H1 (cell line): ENCODE measurements around the gene MACF1. TPM values are rescaled to one million over a fixed set of nuclear protein-coding genes. Genes with fewer than 3 reads are reported as not detected.

ENCODE experiments used
- CTCF ChIA-PET: fragments of 300-600 bp; sonication (Branson Sonifier 250); formaldehyde crosslinking; loops from one replicate; lab custom pipeline; 2021; ENCODE audit not compliant: partially characterized antibody; lab: Charles Lee
- POLR2A ChIA-PET: fragments of 300-600 bp; sonication (Branson Sonifier 250); formaldehyde crosslinking; loops from one replicate; lab custom pipeline; 2021; ENCODE audit warnings: inconsistent platforms; ENCODE audit not compliant: partially characterized antibody; lab: Charles Lee
- DNase-seq, 2 experiments: peaks; one replicate each; pipeline versions ENCODE4 v3.0.0 to v3.0.0-alpha.2; 2010 to 2022; ENCODE audit warnings: low spot score in 2 of 2, low read depth in 1 of 2, mixed read lengths in 1 of 2
- FAIRE-seq: peaks from 2 replicates; lab custom pipeline; 2011; peaks lifted over from hg19 to GRCh38; lab: Jason Lieb, UNC
- H2AFZ ChIP-seq: 2 replicates; pipeline ENCODE4 v1.8.1; 2012; ENCODE audit warnings: low read length, inconsistent platforms
- H2AK5ac ChIP-seq: 2 replicates; pipeline ENCODE4 v1.6.1; 2013; ENCODE audit warnings: low read depth, low read length
- H2BK120ac ChIP-seq: replicated peaks from 2 replicates; pipeline ENCODE3; 2013; ENCODE audit warnings: low read depth, low read length, inconsistent platforms
- H2BK12ac ChIP-seq: 2 replicates; pipeline ENCODE4 v1.6.1; 2013; ENCODE audit warnings: low read depth, low read length
- H2BK15ac ChIP-seq: 2 replicates; pipeline ENCODE4 v1.6.1; 2013; ENCODE audit warnings: low read length
- H2BK20ac ChIP-seq: 2 replicates; pipeline ENCODE4 v1.6.1; 2013; ENCODE audit warnings: low read length
- H2BK5ac ChIP-seq: 2 replicates; pipeline ENCODE4 v1.6.1; 2013; ENCODE audit warnings: low read depth, low read length
- H3K14ac ChIP-seq: 2 replicates; pipeline ENCODE4 v1.6.1; 2013; ENCODE audit warnings: inconsistent platforms; ENCODE audit not compliant: insufficient read length
- H3K18ac ChIP-seq: 2 replicates; pipeline ENCODE4 v1.6.1; 2013; ENCODE audit warnings: low read length; ENCODE audit errors: extremely low read depth
- H3K23ac ChIP-seq: 2 replicates; pipeline ENCODE4 v1.6.1; 2013; ENCODE audit warnings: inconsistent platforms; ENCODE audit not compliant: insufficient read length
- H3K23me2 ChIP-seq: 2 replicates; pipeline ENCODE4 v1.6.1; 2013; ENCODE audit warnings: low read depth, low read length
- H3K27ac ChIP-seq: 2 replicates; pipeline ENCODE4 v1.6.1; 2011; ENCODE audit warnings: low read depth, low read length, inconsistent platforms
- H3K27me3 ChIP-seq, 4 experiments: replicated peaks in 1 of 4; 1 replicate in 1 of 4; 2 replicates in 3 of 4; pipeline versions ENCODE4 v1.6.1 to v1.8.1; 2011 to 2013; ENCODE audit warnings: low read length in 3 of 4, mild to moderate bottlenecking in 3 of 4, inconsistent platforms in 2 of 4, mixed read lengths in 2 of 4, moderate library complexity in 1 of 4; ENCODE audit not compliant: control insufficient read depth in 3 of 4, insufficient read depth in 3 of 4; ENCODE audit errors: extremely low read depth in 1 of 4
- H3K36me3 ChIP-seq, 4 experiments: 2 replicates each; pipeline versions ENCODE4 v1.6.1 to v1.8.1; 2011 to 2013; ENCODE audit warnings: mild to moderate bottlenecking in 4 of 4, low read length in 3 of 4, moderate library complexity in 2 of 4, control low read depth in 1 of 4, inconsistent platforms in 1 of 4; ENCODE audit not compliant: insufficient read depth in 4 of 4, control insufficient read depth in 2 of 4
- H3K4ac ChIP-seq: replicated peaks from 2 replicates; pipeline ENCODE3; 2013; ENCODE audit warnings: low read length, low read depth, mixed read lengths, inconsistent platforms; ENCODE audit not compliant: insufficient read length
- H3K4me1 ChIP-seq, 4 experiments: replicated peaks in 1 of 4; 1 replicate in 1 of 4; 2 replicates in 3 of 4; pipeline versions ENCODE4 v1.6.1 to v1.8.1; 2011 to 2013; ENCODE audit warnings: low read length in 3 of 4, inconsistent platforms in 2 of 4, mixed read lengths in 1 of 4; ENCODE audit not compliant: insufficient read depth in 4 of 4, control insufficient read depth in 3 of 4
- H3K4me2 ChIP-seq, 2 experiments: 2 replicates each; pipeline versions ENCODE4 v1.6.1 to v1.8.1; 2011 to 2013; ENCODE audit warnings: low read depth in 2 of 2, low read length in 2 of 2, control low read depth in 1 of 2, inconsistent platforms in 1 of 2, mild to moderate bottlenecking in 1 of 2; ENCODE audit not compliant: insufficient read depth in 1 of 2
- H3K4me3 ChIP-seq, 4 experiments: fragments of 200-600, 300-600 bp in 1 of 4; sonication (generic), shearing (Covaris generic), sonication (Bioruptor Twin) in 1 of 4; 2 replicates each; pipeline versions ENCODE4 v1.5.1 to v1.8.1; 2011 to 2016; ENCODE audit warnings: low read length in 4 of 4, low read depth in 3 of 4, control low read depth in 2 of 4, inconsistent platforms in 2 of 4, mild to moderate bottlenecking in 2 of 4, mixed read lengths in 1 of 4, moderate library complexity in 1 of 4; ENCODE audit not compliant: insufficient read depth in 2 of 4; ENCODE audit errors: extremely low read depth in 1 of 4
- H3K56ac ChIP-seq: replicated peaks from 2 replicates; pipeline ENCODE3; 2013; ENCODE audit warnings: low read depth, mild to moderate bottlenecking, mixed read lengths, low read length, inconsistent platforms; ENCODE audit not compliant: insufficient read length
- H3K79me1 ChIP-seq: 2 replicates; pipeline ENCODE4 v1.6.1; 2013; ENCODE audit warnings: low read depth, low read length, control low read depth
- H3K79me2 ChIP-seq, 2 experiments: 2 replicates each; pipeline versions ENCODE4 v1.6.1 to v1.8.1; 2012 to 2013; ENCODE audit warnings: low read length in 2 of 2, mild to moderate bottlenecking in 2 of 2, inconsistent platforms in 1 of 2; ENCODE audit not compliant: insufficient read depth in 2 of 2, control insufficient read depth in 1 of 2
- H3K9ac ChIP-seq, 4 experiments: replicated peaks in 1 of 4; 1 replicate in 1 of 4; 2 replicates in 3 of 4; pipeline versions ENCODE4 v1.6.1 to v1.8.1; 2011 to 2013; ENCODE audit warnings: low read depth in 3 of 4, low read length in 3 of 4, control low read depth in 2 of 4, mild to moderate bottlenecking in 2 of 4, moderate library complexity in 2 of 4, inconsistent platforms in 1 of 4; ENCODE audit errors: extremely low read depth in 1 of 4
- H3K9me3 ChIP-seq, 2 experiments: 2 replicates each; pipeline versions ENCODE4 v1.6.1 to v1.8.1; 2012 to 2013; ENCODE audit warnings: mild to moderate bottlenecking in 2 of 2, moderate library complexity in 2 of 2, control low read depth in 1 of 2, inconsistent platforms in 1 of 2, low read depth in 1 of 2, low read length in 1 of 2, mixed read lengths in 1 of 2; ENCODE audit not compliant: insufficient read depth in 2 of 2
- H4K20me1 ChIP-seq, 2 experiments: replicated peaks in 1 of 2; 2 replicates each; pipeline versions ENCODE3 to v1.8.1; 2011 to 2013; ENCODE audit warnings: inconsistent platforms in 2 of 2, low read length in 2 of 2, mild to moderate bottlenecking in 1 of 2; ENCODE audit not compliant: insufficient read depth in 2 of 2, control insufficient read depth in 1 of 2
- H4K5ac ChIP-seq: 2 replicates; pipeline ENCODE4 v1.6.1; 2013; ENCODE audit warnings: low read length, low read depth, mixed read lengths, inconsistent platforms; ENCODE audit not compliant: insufficient read length
- H4K8ac ChIP-seq: 2 replicates; pipeline ENCODE4 v1.8.0; 2013; ENCODE audit warnings: mild to moderate bottlenecking, moderate library complexity, low read length, inconsistent platforms; ENCODE audit not compliant: insufficient read depth; ENCODE audit errors: extremely low read depth
- H4K91ac ChIP-seq: replicated peaks from 2 replicates; pipeline ENCODE3; 2013; ENCODE audit warnings: low read length, mixed read lengths, inconsistent platforms; ENCODE audit not compliant: insufficient read length
- ASH2L ChIP-seq: fragments of 200-600, 300-600 bp; sonication (generic); IDR thresholded peaks from one replicate; pipeline ENCODE4 v1.7.1; 2017; ENCODE audit warnings: low read length
- CBX5 ChIP-seq: fragments of 300-800, 300-1000 bp; sonication (generic); IDR thresholded peaks from 2 replicates; pipeline ENCODE4 v1.7.1; 2016; ENCODE audit warnings: antibody characterized with exemption, low read length, low read depth
- CHD1 ChIP-seq: IDR thresholded peaks from 2 replicates; pipeline ENCODE4 v1.6.1; 2012; ENCODE audit warnings: low read depth, low read length, improper control_type of control experiment
- GTF2F1 ChIP-seq: IDR thresholded peaks from 2 replicates; pipeline ENCODE4 v1.6.1; 2012; ENCODE audit warnings: low read depth, low read length, improper control_type of control experiment, borderline replicate concordance
- JUN ChIP-seq: IDR thresholded peaks from 2 replicates; pipeline ENCODE4 v1.6.1; 2011; ENCODE audit warnings: low read depth, mild to moderate bottlenecking, improper control_type of control experiment, low read length
- JUND ChIP-seq: IDR thresholded peaks from 2 replicates; pipeline ENCODE4 v1.6.1; 2011; ENCODE audit warnings: mild to moderate bottlenecking, improper control_type of control experiment, low read length
- KDM1A ChIP-seq: fragments of 200-600, 300-600 bp; sonication (generic); IDR thresholded peaks from 2 replicates; pipeline ENCODE4 v1.7.1; 2016; ENCODE audit warnings: mild to moderate bottlenecking, low read length, borderline replicate concordance
- KDM4A ChIP-seq: IDR thresholded peaks from one replicate; pipeline ENCODE4 v1.7.1; 2012; ENCODE audit warnings: low read depth, mild to moderate bottlenecking, moderate library complexity, low read length, inconsistent platforms; ENCODE audit not compliant: severe bottlenecking
- POLR2A ChIP-seq, 2 experiments: IDR thresholded peaks; 1 replicate in 1 of 2; 2 replicates in 1 of 2; pipeline ENCODE4 v1.6.1; 2011; ENCODE audit warnings: low read depth in 2 of 2, low read length in 2 of 2, mild to moderate bottlenecking in 2 of 2; ENCODE audit errors: control extremely low read depth in 1 of 2
- RFX5 ChIP-seq: IDR thresholded peaks from 2 replicates; pipeline ENCODE4 v1.6.1; 2011; ENCODE audit warnings: low read depth, low read length, improper control_type of control experiment, borderline replicate concordance
- SAP30 ChIP-seq: fragments of 300-600 bp; sonication (generic); IDR thresholded peaks from 2 replicates; pipeline ENCODE4 v1.7.1; 2012; ENCODE audit warnings: low read length, moderate library complexity, mild to moderate bottlenecking, inconsistent platforms; ENCODE audit not compliant: insufficient read depth, insufficient replicate concordance
- SP1 ChIP-seq: IDR thresholded peaks from 2 replicates; pipeline ENCODE4 v1.6.1; 2011; ENCODE audit warnings: low read depth, low read length
- TAF7 ChIP-seq: optimal IDR thresholded peaks from 2 replicates; pipeline ENCODE3; 2011; ENCODE audit warnings: low read depth, mild to moderate bottlenecking, inconsistent platforms, low read length, moderate library complexity, borderline replicate concordance
- TEAD4 ChIP-seq: IDR thresholded peaks from 2 replicates; pipeline ENCODE4 v1.6.1; 2012; ENCODE audit warnings: low read depth, low read length, inconsistent platforms, mixed read lengths
- YY1 ChIP-seq: IDR thresholded peaks from 2 replicates; pipeline ENCODE4 v1.6.1; 2011; ENCODE audit warnings: low read depth, mild to moderate bottlenecking, low read length
- WGBS, 2 experiments: shearing (Covaris generic) in 1 of 2; methylation state at CpG; one replicate each; pipeline versions ENCODE4 v1.1.6 to v1.1.7; 2013 to 2015; ENCODE audit warnings: low lambda C conversion rate in 2 of 2, mixed read lengths in 2 of 2, inconsistent platforms in 1 of 2, low coverage in 1 of 2, missing lambda C conversion rate in 1 of 2; ENCODE audit not compliant: insufficient replicate concordance in 2 of 2, insufficient coverage in 1 of 2, insufficient read length in 1 of 2; ENCODE audit errors: extremely low coverage in 1 of 2, missing lambda C conversion rate in 1 of 2; 5-methylcytosine and 5-hydroxymethylcytosine counted together
- polyA plus RNA-seq, 7 experiments: library from polyadenylated mRNA; depleted of rRNA in 3 of 7; stranded (reverse) in 5 of 7; unstranded in 2 of 7; fragments of >200 nt in 5 of 7; fragments of 200-250 nt in 2 of 7; gene quantifications; 1 replicate in 5 of 7; 2 replicates in 1 of 7; 4 replicates in 1 of 7; pipeline versions ENCODE4 v1.2.1 to v1.2.3, GENCODE V29; 2011 to 2013; ENCODE audit warnings: missing spikeins in 2 of 7, mixed read lengths in 2 of 7
- total RNA-seq: library from RNA; stranded (reverse); fragmentation: NEBNext Ultra II Directional; extraction: Animal tissue kit (Norgen Biotek cat#: 25700); gene quantifications from 2 replicates; pipeline ENCODE4 v1.2.1, GENCODE V29; 2021
- TF ChIP-seq, protein P1 (sequence below): IDR thresholded peaks from 2 replicates; pipeline ENCODE4 v1.6.1; 2012; ENCODE audit warnings: inconsistent platforms

Gene MACF1
- total and polyA plus RNA-seq, 2 of the 8 experiments (the other 6 are each of a cell fraction or from before 2014, with no cell fraction given), result 59.8 to 285 TPM

DNA sequence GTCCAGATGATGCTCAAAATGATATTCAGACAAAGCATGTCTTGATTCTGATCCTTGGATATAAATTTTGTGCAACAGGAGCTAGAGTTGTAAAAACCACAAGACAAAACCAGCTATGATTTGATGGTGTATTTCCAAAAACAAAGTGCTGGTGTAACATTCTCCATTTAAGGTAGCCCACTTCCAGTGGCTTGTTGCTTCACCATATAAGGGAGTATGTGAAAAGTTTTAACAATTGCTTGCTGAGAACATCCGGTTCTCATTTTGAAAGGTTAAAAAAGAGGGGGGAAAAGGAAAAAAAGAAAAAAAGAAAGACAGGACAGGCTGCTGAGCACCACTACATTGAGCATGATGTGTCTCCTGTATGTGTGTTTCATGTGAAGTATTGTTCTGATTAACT lies 123.6 kb downstream of the MACF1 start:
- POLR2A ChIA-PET, result no interaction called here
- TF ChIP-seq JUN (no peak), TAF7 (no peak), SP1 (no peak), YY1 (no peak), GTF2F1 (no peak), KDM1A (no peak), ASH2L (no peak), TEAD4 (no peak), KDM4A (no peak), CBX5 (no peak), CHD1 (no peak), RFX5 (no peak), POLR2A (IDR thresholded peaks at IDR 0.05; ENCODE audit: control extremely low read depth in 1 of 2, low read depth in 2 of 2, low read length in 2 of 2) (no peak), JUND (no peak), SAP30 (no peak)
- TF ChIP-seq, protein P1, sequence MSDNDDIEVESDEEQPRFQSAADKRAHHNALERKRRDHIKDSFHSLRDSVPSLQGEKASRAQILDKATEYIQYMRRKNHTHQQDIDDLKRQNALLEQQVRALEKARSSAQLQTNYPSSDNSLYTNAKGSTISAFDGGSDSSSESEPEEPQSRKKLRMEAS, result no peak

More for the DNA sequence above, 123.6 kb downstream of the MACF1 start:
- no peak overlapping the region for H3K56ac ChIP-seq
- peaks cover 0 to 2% of the 10 kb centered on the region in 2 experiments for H4K20me1 ChIP-seq
- no peak overlapping the region for H3K9ac ChIP-seq
- H3K36me3 ChIP-seq, result peaks cover 33 to 82% (median 64%) of the 10 kb centered on the region in 4 experiments
- no peak overlapping the region for H2BK5ac ChIP-seq
- DNase-seq (no peak), FAIRE-seq (no peak)
- H2BK15ac ChIP-seq, result no peak overlapping the region
- no peak overlapping the region for H3K14ac ChIP-seq
- H3K18ac ChIP-seq, result no peak overlapping the region
- H3K23ac ChIP-seq, result no peak overlapping the region
- no peak overlapping the region for H4K5ac ChIP-seq
- no peak overlapping the region for H2BK12ac ChIP-seq
- no peak overlapping the region for H3K4me3 ChIP-seq
- no peak overlapping the region for H2AFZ ChIP-seq
- no peak overlapping the region for H2AK5ac ChIP-seq
- CTCF ChIA-PET, result no interaction called here
- H3K4me2 ChIP-seq, result no peak overlapping the region
- no peak overlapping the region for H4K91ac ChIP-seq
- no peak overlapping the region for H2BK20ac ChIP-seq
- H3K4ac ChIP-seq, result no peak overlapping the region
- no peaks in the 10 kb centered on the region; a peak in 1 of 7 replicates for H3K4me1 ChIP-seq
- WGBS, 2 experiments, result 93% methylated on average over 1 of the region's 1 CpG; no CpG with 5 or more reads in 1 of the 2 experiments
- no peaks in the 10 kb centered on the region for H3K79me2 ChIP-seq
- no peak overlapping the region for H2BK120ac ChIP-seq
- no peaks in the 10 kb centered on the region for H3K79me1 ChIP-seq
- H3K27me3 ChIP-seq, result no peaks in the 10 kb centered on the region
- no peak overlapping the region for H3K27ac ChIP-seq
- H3K23me2 ChIP-seq, result no peaks in the 10 kb centered on the region
- H4K8ac ChIP-seq, result no peak overlapping the region
- no peaks in the 10 kb centered on the region for H3K9me3 ChIP-seq
